Activated naive CD8-positive, alpha-beta T cell treated with anti-CD3 and anti-CD28 coated beads, Interleukin-2, amount 50 U/mL, for 24 hours (primary cell): ENCODE results near the gene KCNJ13.

Experiments used
- ATAC-seq: fragments of 150-1000 bp; cut with Tn5 transposase; one replicate; pipeline ENCODE4 v1.10.0; 2021
- DNase-seq: peaks from one replicate; pipeline ENCODE4 v3.0.0; 2021
- H3K27ac Mint-ChIP-seq: one replicate; pipeline ENCODE4 v1.8.0; 2021; ENCODE audit warnings: mild to moderate bottlenecking, mixed read lengths
- H3K27me3 Mint-ChIP-seq: one replicate; pipeline ENCODE4 v1.8.0; 2021; ENCODE audit warnings: mixed read lengths
- H3K36me3 Mint-ChIP-seq: one replicate; pipeline ENCODE4 v1.8.0; 2021; ENCODE audit warnings: low read depth, mixed read lengths
- H3K4me1 Mint-ChIP-seq: one replicate; pipeline ENCODE4 v1.8.0; 2021; ENCODE audit warnings: mixed read lengths
- H3K4me3 Mint-ChIP-seq: one replicate; pipeline ENCODE4 v1.8.0; 2021; ENCODE audit warnings: mild to moderate bottlenecking, moderate library complexity, mixed read lengths
- H3K9me3 Mint-ChIP-seq: one replicate; pipeline ENCODE4 v1.8.0; 2021; ENCODE audit warnings: mixed read lengths

Gene KCNJ13

DNA sequence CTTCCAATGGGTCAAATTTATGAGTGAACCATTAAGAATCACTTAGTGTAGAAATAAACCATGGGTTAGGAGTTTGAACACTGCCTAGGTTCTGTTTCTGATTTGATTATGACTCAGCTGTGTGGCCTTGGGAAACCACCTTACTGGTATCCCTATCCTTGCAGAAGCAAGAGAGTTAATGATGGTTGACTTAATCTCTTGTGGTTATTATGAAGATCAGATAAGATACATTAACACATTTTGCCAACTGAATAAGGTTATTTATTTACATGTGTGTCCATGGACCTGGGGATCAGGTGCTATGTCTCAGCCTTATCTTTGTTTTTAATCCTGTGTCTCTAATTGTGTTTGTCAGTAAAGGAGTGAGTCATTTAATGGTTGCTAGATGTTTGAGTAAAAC, 5.4 kb upstream of the KCNJ13 start:
- Mint-ChIP-seq H3K27me3 (no peaks in the 10 kb centered on the region), H3K9me3 (no peaks in the 10 kb centered on the region), H3K4me1 (peaks cover 12% of the 10 kb centered on the region), H3K36me3 (peaks cover 16% of the 10 kb centered on the region), H3K4me3 (no peak overlapping the region), H3K27ac (peak overlapping the region; percentile 6)
- ATAC-seq: peak; percentile 100
- DNase-seq: peak; percentile 24

GRCh38 chr2:232779934-232780333, 3.6 kb upstream of the KCNJ13 start:
- H3K36me3 Mint-ChIP-seq: peaks cover 13% of the 10 kb centered on the region

GRCh38 chr2:232779465-232779864, 3.1 kb upstream of the KCNJ13 start:
- H3K4me3 Mint-ChIP-seq: no peak overlapping the region
- H3K27ac Mint-ChIP-seq: no peak overlapping the region
- H3K36me3 Mint-ChIP-seq: peaks cover 12% of the 10 kb centered on the region
- no peak for ATAC-seq
- peaks cover 8% of the 10 kb centered on the region for H3K4me1 Mint-ChIP-seq
- no peaks in the 10 kb centered on the region for H3K9me3 Mint-ChIP-seq
- H3K27me3 Mint-ChIP-seq: no peaks in the 10 kb centered on the region
- DNase-seq: no peak

More at GRCh38 chr2:232779934-232780333, 3.6 kb upstream of the KCNJ13 start:
- DNase-seq (no peak), ATAC-seq (no peak)
- no peaks in the 10 kb centered on the region for H3K27me3 Mint-ChIP-seq
- no peaks in the 10 kb centered on the region for H3K9me3 Mint-ChIP-seq
- H3K4me3 Mint-ChIP-seq: no peak overlapping the region
- peaks cover 12% of the 10 kb centered on the region for H3K4me1 Mint-ChIP-seq
- no peak overlapping the region for H3K27ac Mint-ChIP-seq

DNA sequence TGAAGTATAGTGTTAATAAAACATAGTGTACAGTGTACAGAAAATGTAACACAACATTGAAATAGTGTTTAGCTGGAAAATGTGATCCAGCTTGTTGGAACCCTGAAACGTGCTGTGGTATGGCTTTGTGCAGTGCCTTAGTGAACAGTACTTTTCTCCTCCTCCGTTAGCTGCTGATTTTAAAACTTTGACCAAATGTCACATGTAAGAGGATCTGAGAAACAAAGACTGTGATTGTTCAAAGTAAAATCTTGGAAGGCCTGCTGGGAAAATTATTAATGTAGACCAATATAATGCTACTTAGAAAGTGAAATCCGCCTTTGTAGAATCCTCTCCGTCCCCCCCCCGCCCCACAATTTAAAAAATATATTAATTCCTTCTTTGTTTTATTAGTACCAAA, 911 bp upstream of the KCNJ13 start:
- peaks cover 15% of the 10 kb centered on the region for H3K36me3 Mint-ChIP-seq
- no peaks in the 10 kb centered on the region for H3K9me3 Mint-ChIP-seq
- peaks cover 19% of the 10 kb centered on the region for H3K4me1 Mint-ChIP-seq
- DNase-seq (no peak), ATAC-seq (no peak)
- H3K4me3 Mint-ChIP-seq: no peak overlapping the region
- no peaks in the 10 kb centered on the region for H3K27me3 Mint-ChIP-seq
- no peak overlapping the region for H3K27ac Mint-ChIP-seq

DNA sequence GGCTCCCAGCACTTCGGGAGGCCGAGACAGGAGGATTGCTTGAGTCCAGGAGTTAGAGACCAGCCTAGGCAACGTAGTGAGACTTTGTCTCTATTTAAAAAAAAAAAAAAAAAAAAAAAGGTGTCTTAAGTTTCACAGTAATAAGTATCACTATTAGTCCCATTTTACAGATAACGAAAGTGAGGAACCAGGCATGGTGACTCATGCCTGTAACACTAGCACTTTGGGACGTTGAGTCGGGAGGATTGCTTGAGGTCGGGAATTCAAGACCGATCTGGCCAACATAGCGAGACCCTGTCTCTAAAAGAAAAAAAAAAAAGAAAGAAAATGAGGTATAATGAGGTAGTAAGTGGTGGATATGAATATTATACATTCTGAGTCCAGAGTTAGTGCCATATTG, 2.5 kb downstream of the KCNJ13 start:
- Mint-ChIP-seq H3K4me1 (peaks cover 25% of the 10 kb centered on the region), H3K27me3 (no peaks in the 10 kb centered on the region), H3K27ac (no peak overlapping the region), H3K4me3 (no peak overlapping the region), H3K9me3 (no peaks in the 10 kb centered on the region), H3K36me3 (peaks cover 29% of the 10 kb centered on the region)
- ATAC-seq (no peak), DNase-seq (no peak)

- H3K4me1 Mint-ChIP-seq: peaks cover 25% of the 10 kb centered on the region
- H3K27ac Mint-ChIP-seq: peak overlapping the region; percentile 48
- ATAC-seq (peak; percentile 52), DNase-seq (no peak)
- no peaks in the 10 kb centered on the region for H3K27me3 Mint-ChIP-seq
- no peak overlapping the region for H3K4me3 Mint-ChIP-seq
- H3K36me3 Mint-ChIP-seq: peaks cover 37% of the 10 kb centered on the region
- no peaks in the 10 kb centered on the region for H3K9me3 Mint-ChIP-seq
Observed at GRCh38 chr2:232772531-232772930, 3.8 kb downstream of the KCNJ13 start.

GRCh38 chr2:232771870-232772269, 4.5 kb downstream of the KCNJ13 start:
- H3K27ac Mint-ChIP-seq: no peak overlapping the region
- peaks cover 25% of the 10 kb centered on the region for H3K4me1 Mint-ChIP-seq
- H3K36me3 Mint-ChIP-seq: peaks cover 41% of the 10 kb centered on the region
- no peak overlapping the region for H3K4me3 Mint-ChIP-seq
- DNase-seq (no peak), ATAC-seq (no peak)
- no peaks in the 10 kb centered on the region for H3K27me3 Mint-ChIP-seq
- no peaks in the 10 kb centered on the region for H3K9me3 Mint-ChIP-seq

GRCh38 chr2:232770207-232770606, 6.2 kb downstream of the KCNJ13 start:
- no peak overlapping the region for H3K27ac Mint-ChIP-seq

GRCh38 chr2:232767866-232768265, 8.5 kb downstream of the KCNJ13 start:
- Mint-ChIP-seq H3K9me3 (no peaks in the 10 kb centered on the region), H3K27me3 (no peaks in the 10 kb centered on the region), H3K27ac (no peak overlapping the region), H3K4me1 (peaks cover 24% of the 10 kb centered on the region), H3K36me3 (peaks cover 40% of the 10 kb centered on the region), H3K4me3 (no peak overlapping the region)
- no peak for ATAC-seq
- DNase-seq: no peak

More at GRCh38 chr2:232770207-232770606, 6.2 kb downstream of the KCNJ13 start:
- H3K4me3 Mint-ChIP-seq: no peak overlapping the region
- H3K4me1 Mint-ChIP-seq: peaks cover 30% of the 10 kb centered on the region
- H3K9me3 Mint-ChIP-seq: no peaks in the 10 kb centered on the region
- ATAC-seq (no peak), DNase-seq (no peak)
- peaks cover 43% of the 10 kb centered on the region for H3K36me3 Mint-ChIP-seq
- no peaks in the 10 kb centered on the region for H3K27me3 Mint-ChIP-seq

- peak; percentile 12 for DNase-seq
- peaks cover 26% of the 10 kb centered on the region for H3K36me3 Mint-ChIP-seq
- H3K4me3 Mint-ChIP-seq: no peak overlapping the region
Observed at GRCh38 chr2:232761301-232761907, 15.0 kb downstream of the KCNJ13 start.

GRCh38 chr2:232757905-232758304, 18.5 kb downstream of the KCNJ13 start:
- no peak for DNase-seq
- no peak overlapping the region for H3K27ac Mint-ChIP-seq
- no peaks in the 10 kb centered on the region for H3K27me3 Mint-ChIP-seq
- ATAC-seq: no peak
- H3K4me3 Mint-ChIP-seq: no peak overlapping the region
- peaks cover 24% of the 10 kb centered on the region for H3K36me3 Mint-ChIP-seq
- H3K4me1 Mint-ChIP-seq: peaks cover 13% of the 10 kb centered on the region
- H3K9me3 Mint-ChIP-seq: no peaks in the 10 kb centered on the region

More at GRCh38 chr2:232761301-232761907, 15.0 kb downstream of the KCNJ13 start:
- ATAC-seq: no peak
- Mint-ChIP-seq H3K4me1 (peaks cover 13% of the 10 kb centered on the region), H3K9me3 (no peaks in the 10 kb centered on the region), H3K27me3 (no peaks in the 10 kb centered on the region), H3K27ac (no peak overlapping the region)

- peaks cover 23% of the 10 kb centered on the region for H3K36me3 Mint-ChIP-seq
- no peaks in the 10 kb centered on the region for H3K9me3 Mint-ChIP-seq
- H3K27ac Mint-ChIP-seq: no peak overlapping the region
- ATAC-seq (no peak), DNase-seq (no peak)
- H3K4me1 Mint-ChIP-seq: peaks cover 2% of the 10 kb centered on the region
- H3K4me3 Mint-ChIP-seq: no peak overlapping the region
- H3K27me3 Mint-ChIP-seq: no peaks in the 10 kb centered on the region
Observed at GRCh38 chr2:232750135-232750671, 26.2 kb downstream of the KCNJ13 start.

DNA sequence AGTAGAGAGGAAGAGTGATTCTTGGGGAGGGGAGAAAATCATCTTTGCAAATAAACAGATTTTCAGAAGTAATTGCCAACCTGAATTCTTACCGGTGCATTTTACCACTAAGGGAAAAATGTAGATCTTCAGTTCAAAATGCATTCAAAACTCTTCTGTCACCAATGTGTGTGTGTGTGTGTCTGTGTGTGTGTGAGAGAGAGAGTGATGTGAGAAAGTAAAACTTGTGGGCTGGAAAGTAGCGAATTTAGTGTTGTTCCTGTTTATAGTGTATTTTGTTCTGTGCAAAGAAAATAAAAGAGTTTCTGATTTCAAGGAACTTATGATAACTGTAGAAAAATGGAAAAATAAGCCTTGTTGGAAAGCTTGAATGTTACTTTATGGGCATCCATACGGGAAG, 27.0 kb downstream of the KCNJ13 start:
- Mint-ChIP-seq H3K4me1 (peaks cover 2% of the 10 kb centered on the region), H3K27me3 (no peaks in the 10 kb centered on the region)

GRCh38 chr2:232748038-232748437, 28.3 kb downstream of the KCNJ13 start:
- peaks cover 21% of the 10 kb centered on the region for H3K36me3 Mint-ChIP-seq
- no peak overlapping the region for H3K4me3 Mint-ChIP-seq
- DNase-seq: no peak
- no peaks in the 10 kb centered on the region for H3K9me3 Mint-ChIP-seq
- ATAC-seq: no peak
- H3K27me3 Mint-ChIP-seq: no peaks in the 10 kb centered on the region
- peaks cover 2% of the 10 kb centered on the region for H3K4me1 Mint-ChIP-seq
- no peak overlapping the region for H3K27ac Mint-ChIP-seq

More for the DNA sequence above, 27.0 kb downstream of the KCNJ13 start:
- no peak overlapping the region for H3K4me3 Mint-ChIP-seq
- H3K36me3 Mint-ChIP-seq: peaks cover 23% of the 10 kb centered on the region
- H3K27ac Mint-ChIP-seq: no peak overlapping the region
- DNase-seq (no peak), ATAC-seq (no peak)
- H3K9me3 Mint-ChIP-seq: no peaks in the 10 kb centered on the region

DNA sequence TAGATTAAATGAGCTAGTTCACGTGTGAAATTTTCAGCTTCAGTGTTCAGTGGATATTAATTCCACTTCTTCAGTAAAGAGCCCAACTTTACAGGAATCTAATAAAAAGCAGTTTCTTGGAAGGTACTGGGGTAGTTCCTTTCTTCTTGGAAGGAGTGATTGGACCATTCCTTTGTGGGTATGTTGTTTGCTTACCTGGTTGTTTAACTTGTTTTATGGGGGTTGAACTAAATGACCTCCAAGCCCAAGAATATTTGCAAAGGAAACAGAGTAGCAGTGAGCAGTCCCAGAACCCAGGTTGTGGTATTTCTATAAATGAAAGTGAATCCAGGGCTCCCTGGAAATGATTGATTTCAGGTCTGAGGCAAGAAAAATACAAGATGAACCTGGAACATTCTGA, 31.4 kb downstream of the KCNJ13 start:
- no peak for ATAC-seq
- no peak overlapping the region for H3K4me3 Mint-ChIP-seq
- no peaks in the 10 kb centered on the region for H3K27me3 Mint-ChIP-seq
- no peak overlapping the region for H3K27ac Mint-ChIP-seq
- H3K4me1 Mint-ChIP-seq: peaks cover 2% of the 10 kb centered on the region
- no peaks in the 10 kb centered on the region for H3K9me3 Mint-ChIP-seq
- DNase-seq: no peak
- peaks cover 18% of the 10 kb centered on the region for H3K36me3 Mint-ChIP-seq
